HepG2 (cell line): ENCODE data around the gene GMEB2. TPM values are rescaled to one million over a fixed set of nuclear protein-coding genes. Genes with fewer than 3 reads are reported as not detected.
A peak's percentile ranks its signal among the peaks of the same experiment; 100 is the strongest.

Source experiments
- ATF6 ChIP-seq: sonication (generic); formaldehyde crosslinking; conservative IDR thresholded peaks from 2 replicates; pipeline ENCODE4 v1.4.0; 2020; ENCODE audit warnings: missing genetic modification reagents
- DRAP1 ChIP-seq: IDR thresholded peaks from 2 replicates; pipeline ENCODE4 v1.6.1; 2016; ENCODE audit warnings: missing genetic modification reagents, missing compliant biosample characterization
- ETV5 ChIP-seq: IDR thresholded peaks from 2 replicates; pipeline ENCODE4 v1.6.1; 2018; ENCODE audit warnings: missing biosample characterization, missing genetic modification reagents, inconsistent platforms, borderline replicate concordance
- HNF1A ChIP-seq, 2 experiments: sonication (generic) in 1 of 2; formaldehyde crosslinking in 1 of 2; IDR thresholded peaks; 2 replicates each; pipeline versions ENCODE4 v1.4.0 to v1.6.1; 2016 to 2020; ENCODE audit warnings: borderline replicate concordance in 1 of 2, low read depth in 1 of 2, mild to moderate bottlenecking in 1 of 2, missing genetic modification reagents in 1 of 2
- LCORL ChIP-seq, 2 experiments: fragments of 450-650 bp in 1 of 2; sonication (generic) in 1 of 2; formaldehyde crosslinking in 1 of 2; IDR thresholded peaks; 2 replicates each; pipeline versions ENCODE4 v1.5.0 to v1.6.1; 2017 to 2020; ENCODE audit warnings: antibody characterized with exemption in 1 of 2, missing genetic modification reagents in 1 of 2
- SAP130 ChIP-seq: IDR thresholded peaks from 2 replicates; pipeline ENCODE4 v1.6.1; 2016; ENCODE audit warnings: low read depth
- TFE3 ChIP-seq: IDR thresholded peaks from 2 replicates; pipeline ENCODE4 v1.6.1; 2016
- ZBTB4 ChIP-seq: sonication (generic); formaldehyde crosslinking; IDR thresholded peaks from 2 replicates; pipeline ENCODE4 v1.4.0; 2020; ENCODE audit warnings: missing genetic modification reagents, mild to moderate bottlenecking, borderline replicate concordance
- ZNF263 ChIP-seq: sonication (generic); formaldehyde crosslinking; IDR thresholded peaks from 2 replicates; pipeline ENCODE4 v1.4.0; 2020; ENCODE audit warnings: missing genetic modification reagents
- ZNF335 ChIP-seq: sonication (generic); formaldehyde crosslinking; IDR thresholded peaks from 2 replicates; pipeline ENCODE4 v1.4.0; 2020; ENCODE audit warnings: missing genetic modification reagents
- ZNF710 ChIP-seq: sonication (generic); formaldehyde crosslinking; IDR thresholded peaks from 2 replicates; pipeline ENCODE4 v1.5.0; 2020; ENCODE audit warnings: mild to moderate bottlenecking, missing genetic modification reagents, borderline replicate concordance
- ZSCAN5A ChIP-seq: sonication (generic); formaldehyde crosslinking; IDR thresholded peaks from 2 replicates; pipeline ENCODE4 v1.8.0; 2022; ENCODE audit warnings: mild to moderate bottlenecking, missing genetic modification reagents, borderline replicate concordance
- polyA plus RNA-seq, 8 experiments: library from polyadenylated mRNA; depleted of rRNA in 3 of 8; stranded (reverse) in 7 of 8; unstranded in 1 of 8; fragments of >200 nt; fragmentation: Illumina TruSeq in 4 of 8; extraction: Trizol in 4 of 8; gene quantifications; 2 replicates each; pipeline versions ENCODE4 v1.2.1 to v1.2.3, GENCODE V29; 2011 to 2016; ENCODE audit warnings: low read depth in 4 of 8, missing spikeins in 1 of 8, mixed read lengths in 1 of 8; ENCODE audit not compliant: insufficient read depth in 1 of 8
- total RNA-seq, 5 experiments: library from RNA; depleted of rRNA; stranded (reverse); fragments of >200 nt; fragmentation: Illumina TruSeq; extraction: Trizol; gene quantifications; 2 replicates each; pipeline ENCODE4 v1.2.3, GENCODE V29; 2016; ENCODE audit warnings: low read depth in 1 of 5

Gene GMEB2
- total and polyA plus RNA-seq, 2 of the 13 experiments (the other 11 are each of a cell fraction or from before 2014, with no cell fraction given): 10.6 to 12.4 TPM

GRCh38 chr20:63658749-63659187 lies 31.9 kb upstream of the GMEB2 start (continued):
- TF ChIP-seq ZSCAN5A (CRISPR knock-in tag): no peak
- no peak for TF ChIP-seq ETV5 (CRISPR knock-in tag)
- TF ChIP-seq ZNF710 (CRISPR knock-in tag): 0 out of 2 replicates have a peak, but pooled peaks have one; percentile 15
- TF ChIP-seq ZNF263: no peak
- 0 out of 2 replicates have a peak, but pooled peaks have one; percentile 2 for TF ChIP-seq TFE3 (CRISPR knock-in tag)
- TF ChIP-seq ZNF335: no peak; the same call in 1 of the 2 replicates
- no peak for TF ChIP-seq LCORL (IDR thresholded peaks at IDR 0.05)
- 0 out of 2 replicates have a peak, but pooled peaks have one; percentile 1 for TF ChIP-seq LCORL (CRISPR knock-in tag; IDR thresholded peaks at IDR 0.05)
- no peak for TF ChIP-seq HNF1A (IDR thresholded peaks at IDR 0.05; ENCODE audit: low read depth)
- no peak for TF ChIP-seq HNF1A (CRISPR knock-in tag; IDR thresholded peaks at IDR 0.05; ENCODE audit: borderline replicate concordance)
- no peak for TF ChIP-seq SAP130
- TF ChIP-seq ATF6: no peak
- TF ChIP-seq DRAP1 (CRISPR knock-in tag): 0 out of 2 replicates have a peak, but pooled peaks have one; percentile 12
- peak; percentile 71; the same call in 1 of the 2 replicates for TF ChIP-seq ZBTB4
